Adrenal gland (tissue), 5 donors: ENCODE measurements around the gene MRGPRE.
"Not testable (repeated sequence)": the region's sequence is repeated elsewhere in the genome, so short reads cannot be mapped to it uniquely, and the experiment has no call there.

Experiments used
- CTCF ChIP-seq, 6 experiments: fragments of 450-650 bp in 4 of 6; fragments of 200-600 bp in 2 of 6; sonication (generic) in 1 of 6; IDR thresholded peaks; 1 replicate in 5 of 6; 2 replicates in 1 of 6; pipeline versions ENCODE4 v1.5.1 to v1.8.0; 2016 to 2021; ENCODE audit warnings: antibody characterized with exemption in 6 of 6, mild to moderate bottlenecking in 2 of 6, moderate library complexity in 1 of 6
- POLR2A ChIP-seq, 2 donors: fragments of 450-650 bp; IDR thresholded peaks; one replicate each; pipeline ENCODE4 v1.6.1; 2017; ENCODE audit warnings: antibody characterized with exemption in 2 of 2, mild to moderate bottlenecking in 2 of 2, moderate library complexity in 1 of 2
- donor health status: DM: no; HTN: no; CAD: no.

- not testable (repeated sequence) for TF ChIP-seq CTCF, POLR2A (IDR thresholded peaks at IDR 0.05)
Measured at GRCh38 chr11:3278922-3279321, 46.7 kb upstream of the MRGPRE start.
